RWPE1 (cell line): ENCODE data around the gene ABCF2.

Source experiments
- CTCF ChIA-PET: fragments of 350-600 bp; sonication (Branson Sonifier 250); formaldehyde crosslinking; extraction: SDS; loops from one replicate; lab custom pipeline; 2021; lab: Yijun Ruan, JAX
- POLR2A ChIA-PET: fragments of 400-600 bp; formaldehyde crosslinking; extraction: SDS; loops from one replicate; lab custom pipeline; 2020; ENCODE audit warnings: antibody characterized with exemption; ENCODE audit not compliant: low non-redundant PET; lab: Yijun Ruan, JAX
- DNase-seq: peaks from one replicate; pipeline ENCODE4 v3.0.0; 2012; ENCODE audit warnings: low spot score
- H3K27ac ChIP-seq: fragments of 450-650 bp; 2 replicates; pipeline ENCODE4 v1.5.1; 2017
- TF ChIP-seq, protein P1 (sequence below): fragments of 450-650 bp; conservative IDR thresholded peaks from 2 replicates; pipeline ENCODE4 v1.5.1; 2017; ENCODE audit warnings: low read depth, mild to moderate bottlenecking

The ABCF2 gene

DNA sequence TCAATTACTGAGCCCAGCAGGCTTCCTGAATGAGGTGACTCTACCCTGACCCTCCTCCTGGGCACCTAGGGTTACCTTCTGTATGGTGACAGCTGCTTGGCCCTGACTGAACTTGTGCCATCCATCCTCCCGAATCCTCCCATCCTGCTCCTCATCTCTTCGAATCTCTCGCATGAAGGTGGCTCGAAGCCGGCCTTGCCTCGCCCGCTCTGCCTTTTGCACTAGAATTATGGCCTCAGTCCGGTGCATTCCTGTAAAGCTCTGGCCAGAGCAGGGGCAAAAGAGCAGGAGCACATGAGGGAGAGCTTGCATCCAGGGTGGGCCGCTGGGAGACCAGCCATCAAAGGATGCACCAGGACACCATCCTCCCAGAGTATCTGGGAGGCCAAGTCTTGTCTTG lies 24.2 kb downstream of the ABCF2 start:
- DNase-seq = no peak
- no peak overlapping the region for H3K27ac ChIP-seq
- TF ChIP-seq, protein P1, sequence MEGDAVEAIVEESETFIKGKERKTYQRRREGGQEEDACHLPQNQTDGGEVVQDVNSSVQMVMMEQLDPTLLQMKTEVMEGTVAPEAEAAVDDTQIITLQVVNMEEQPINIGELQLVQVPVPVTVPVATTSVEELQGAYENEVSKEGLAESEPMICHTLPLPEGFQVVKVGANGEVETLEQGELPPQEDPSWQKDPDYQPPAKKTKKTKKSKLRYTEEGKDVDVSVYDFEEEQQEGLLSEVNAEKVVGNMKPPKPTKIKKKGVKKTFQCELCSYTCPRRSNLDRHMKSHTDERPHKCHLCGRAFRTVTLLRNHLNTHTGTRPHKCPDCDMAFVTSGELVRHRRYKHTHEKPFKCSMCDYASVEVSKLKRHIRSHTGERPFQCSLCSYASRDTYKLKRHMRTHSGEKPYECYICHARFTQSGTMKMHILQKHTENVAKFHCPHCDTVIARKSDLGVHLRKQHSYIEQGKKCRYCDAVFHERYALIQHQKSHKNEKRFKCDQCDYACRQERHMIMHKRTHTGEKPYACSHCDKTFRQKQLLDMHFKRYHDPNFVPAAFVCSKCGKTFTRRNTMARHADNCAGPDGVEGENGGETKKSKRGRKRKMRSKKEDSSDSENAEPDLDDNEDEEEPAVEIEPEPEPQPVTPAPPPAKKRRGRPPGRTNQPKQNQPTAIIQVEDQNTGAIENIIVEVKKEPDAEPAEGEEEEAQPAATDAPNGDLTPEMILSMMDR = no peak
- ChIA-PET CTCF (no interaction called here), POLR2A (no interaction called here)

DNA sequence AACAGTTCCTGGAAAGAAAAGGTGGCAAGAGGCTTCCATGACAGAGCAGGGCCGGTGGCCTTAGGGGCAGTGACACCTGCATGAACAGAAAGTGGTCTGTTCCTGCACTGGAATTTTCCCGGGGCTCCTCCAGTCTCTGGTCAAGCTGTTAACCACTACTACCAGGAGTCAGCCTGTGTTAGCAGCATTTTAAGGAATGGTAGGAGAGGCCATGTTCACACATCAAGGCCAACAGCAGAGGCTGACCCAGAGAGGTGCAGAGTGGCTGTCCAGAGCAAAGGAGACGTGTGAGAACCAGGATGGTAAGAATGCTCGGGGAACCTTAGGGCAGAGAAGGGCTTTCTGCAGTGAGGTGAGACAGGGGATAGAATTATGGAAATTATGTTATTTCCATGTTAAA lies 25.3 kb downstream of the ABCF2 start:
- CTCF ChIA-PET = no interaction called here
- no peak for DNase-seq
- H3K27ac ChIP-seq = no peak overlapping the region
- POLR2A ChIA-PET = no interaction called here
- TF ChIP-seq, protein P1 = no peak

- POLR2A ChIA-PET = no interaction called here
- no peak overlapping the region for H3K27ac ChIP-seq
- TF ChIP-seq, protein P1 = no peak
- DNase-seq = no peak
- CTCF ChIA-PET = no interaction called here
Observed at GRCh38 chr7:151201344-151201743, 25.7 kb downstream of the ABCF2 start.

GRCh38 chr7:151198945-151199848 lies 27.8 kb downstream of the ABCF2 start:
- ChIA-PET POLR2A (no interaction called here), CTCF (no interaction called here)
- TF ChIP-seq, protein P1 = no peak
- DNase-seq = no peak
- H3K27ac ChIP-seq = no peak overlapping the region

GRCh38 chr7:151197932-151198331 lies 29.1 kb downstream of the ABCF2 start:
- ChIA-PET POLR2A (no interaction called here), CTCF (no interaction called here)
- TF ChIP-seq, protein P1 = no peak
- no peak for DNase-seq
- H3K27ac ChIP-seq = no peak overlapping the region

GRCh38 chr7:151195616-151196450 lies 31.2 kb downstream of the ABCF2 start:
- TF ChIP-seq, protein P1 = no peak
- POLR2A ChIA-PET = no interaction called here
- no peak overlapping the region for H3K27ac ChIP-seq
- DNase-seq = no peak
- CTCF ChIA-PET = no interaction called here
